HG03442 (cell line): ENCODE measurements around the gene SHISA7.
A peak's percentile ranks its signal among the peaks of the same experiment; 100 is the strongest.

Experiments
- ATAC-seq: cut with Tn5 transposase; IDR thresholded peaks from one replicate; pipeline ENCODE4 v1.9.1; 2021; ENCODE audit warnings: mild to moderate bottlenecking, moderate library complexity; ENCODE audit not compliant: unreplicated experiment

The SHISA7 gene

DNA sequence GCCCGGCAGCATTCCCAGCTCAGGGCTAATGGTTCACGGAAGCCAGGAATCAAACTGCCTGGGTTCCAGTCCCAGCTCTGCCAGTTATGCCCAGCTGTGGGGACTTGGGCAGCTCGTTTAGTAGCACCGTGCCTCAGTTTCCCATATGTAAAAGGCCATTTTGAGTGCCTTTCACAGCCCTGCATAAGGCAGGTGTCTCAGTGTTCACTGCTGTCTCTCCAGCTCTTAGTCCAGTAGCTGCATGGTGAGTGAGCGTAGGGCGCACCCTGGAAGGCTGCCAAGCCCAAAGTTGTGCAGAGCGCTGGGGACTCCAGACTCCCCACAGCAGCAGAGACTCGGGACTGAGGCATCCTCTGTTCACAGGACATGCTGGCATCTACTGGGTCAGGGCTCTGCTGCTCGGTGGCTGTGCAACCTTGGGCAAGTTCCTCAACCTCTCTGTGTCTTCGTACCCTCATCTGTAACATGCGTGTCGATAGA, 51.9 kb downstream of the SHISA7 start:
- no peak for ATAC-seq

DNA sequence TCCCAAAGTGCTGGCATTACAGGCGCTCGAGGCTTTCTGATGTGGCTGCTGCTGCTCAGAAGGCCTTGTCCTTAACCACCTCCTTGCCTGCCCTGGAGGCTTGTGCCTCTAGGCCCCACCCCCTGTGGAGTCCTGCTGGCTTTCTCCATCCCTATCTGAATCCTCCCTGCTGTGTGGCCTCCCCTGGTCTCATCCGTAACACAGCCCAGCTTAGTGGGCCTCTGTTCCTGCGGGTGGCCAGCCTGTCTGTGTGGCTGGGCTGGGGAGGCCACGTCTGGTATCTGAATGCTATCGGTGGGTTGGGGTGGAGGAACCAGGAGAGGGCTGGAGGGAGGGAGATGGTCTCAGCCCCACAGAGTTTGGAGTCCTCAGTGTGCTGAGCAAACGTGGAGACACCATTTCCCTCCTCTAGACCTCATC, 52.6 kb downstream of the SHISA7 start:
- ATAC-seq: no peak

DNA sequence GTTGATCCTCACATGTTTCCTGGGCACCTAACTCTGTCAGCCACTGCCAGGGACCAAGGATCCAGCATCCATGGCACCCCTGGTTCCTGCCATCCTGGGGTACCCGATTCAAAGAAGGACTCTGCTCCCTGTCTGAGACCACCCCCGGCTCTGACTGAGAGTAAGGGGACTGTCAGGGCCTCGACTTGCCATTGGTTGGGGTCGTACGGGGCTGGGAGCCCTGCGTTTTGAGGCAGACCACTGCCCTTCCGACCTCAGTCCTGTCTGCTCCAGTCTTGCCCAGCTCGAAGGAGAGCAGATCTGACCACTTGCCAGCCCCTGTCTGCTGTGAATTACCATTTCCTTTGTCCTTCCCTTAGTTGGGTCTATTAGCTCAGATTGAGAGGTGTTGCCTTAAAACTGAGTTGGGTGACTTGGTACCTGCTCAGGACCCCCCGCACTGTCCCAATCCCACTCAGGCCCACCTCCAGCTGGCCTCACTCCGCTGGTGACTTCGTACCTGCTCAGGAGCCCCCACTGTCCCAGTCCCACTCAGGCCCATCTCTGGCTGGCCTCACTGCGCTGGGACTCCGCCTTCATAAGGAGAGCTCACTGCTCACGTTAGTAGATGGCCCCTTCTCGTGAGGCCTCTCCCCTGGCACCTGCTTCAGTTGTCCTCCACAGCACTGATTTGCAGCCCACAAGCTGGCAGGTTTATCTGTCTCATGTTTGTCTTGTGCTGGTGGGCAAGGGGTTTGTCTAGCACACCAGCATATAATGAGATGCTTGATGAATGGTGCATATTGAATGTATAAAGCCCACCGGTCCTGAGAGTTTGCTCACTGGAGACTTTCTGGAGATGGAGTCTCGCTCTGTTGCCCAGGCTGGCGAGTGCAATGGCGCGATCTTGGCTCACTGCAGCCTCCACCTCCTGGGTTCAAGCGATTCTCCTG, 53.4 kb downstream of the SHISA7 start:
- no peak for ATAC-seq

DNA sequence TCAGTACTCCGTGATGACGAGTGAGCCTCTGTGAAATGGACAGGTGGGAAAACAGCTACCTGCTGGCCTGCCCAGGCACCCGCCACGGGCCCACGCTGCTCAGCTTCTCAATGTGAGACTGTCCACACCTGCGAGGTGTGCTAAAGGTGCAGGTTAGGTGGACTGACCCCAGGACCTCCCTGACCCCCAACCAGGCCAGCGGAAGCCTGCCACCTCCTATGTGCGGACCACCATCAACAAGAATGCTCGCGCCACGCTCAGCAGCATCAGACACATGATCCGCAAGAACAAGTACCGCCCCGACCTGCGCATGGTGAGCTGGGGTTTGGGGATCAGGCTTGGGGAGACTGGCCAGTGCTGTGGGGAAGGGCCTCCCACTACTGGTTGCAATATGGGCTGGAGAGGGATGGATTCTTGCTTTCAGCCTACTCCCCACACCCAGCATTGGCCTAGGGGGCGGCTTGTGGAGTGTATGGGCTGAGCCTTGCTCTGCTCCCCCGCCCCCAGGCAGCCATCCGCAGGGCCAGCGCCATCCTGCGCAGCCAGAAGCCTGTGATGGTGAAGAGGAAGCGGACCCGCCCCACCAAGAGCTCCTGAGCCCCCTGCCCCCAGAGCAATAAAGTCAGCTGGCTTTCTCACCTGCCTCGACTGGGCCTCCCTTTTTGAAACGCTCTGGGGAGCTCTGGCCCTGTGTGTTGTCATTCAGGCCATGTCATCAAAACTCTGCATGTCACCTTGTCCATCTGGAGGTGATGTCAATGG, 55.2 kb downstream of the SHISA7 start:
- no peak for ATAC-seq

DNA sequence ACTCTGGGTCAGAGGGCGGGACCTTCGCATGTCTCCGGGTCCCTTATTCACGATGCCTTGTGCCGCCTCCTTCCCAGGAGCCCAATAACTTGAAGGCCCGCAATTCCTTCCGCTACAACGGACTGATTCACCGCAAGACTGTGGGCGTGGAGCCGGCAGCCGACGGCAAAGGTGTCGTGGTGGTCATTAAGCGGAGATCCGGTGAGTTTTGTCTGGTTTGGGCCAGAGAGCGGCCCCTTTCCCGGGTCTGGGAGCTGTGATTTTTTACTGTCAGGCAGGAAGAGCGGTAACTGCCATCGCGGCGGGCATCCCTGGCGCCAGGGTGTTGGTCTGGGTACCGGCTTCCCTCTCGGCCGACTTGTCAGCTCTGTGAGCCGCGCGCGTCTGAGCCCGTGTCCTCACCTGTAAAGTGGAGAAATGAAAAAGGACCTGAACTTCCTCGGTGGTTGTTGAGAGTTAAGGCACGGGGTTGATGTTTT, 56.6 kb downstream of the SHISA7 start:
- ATAC-seq: no peak

DNA sequence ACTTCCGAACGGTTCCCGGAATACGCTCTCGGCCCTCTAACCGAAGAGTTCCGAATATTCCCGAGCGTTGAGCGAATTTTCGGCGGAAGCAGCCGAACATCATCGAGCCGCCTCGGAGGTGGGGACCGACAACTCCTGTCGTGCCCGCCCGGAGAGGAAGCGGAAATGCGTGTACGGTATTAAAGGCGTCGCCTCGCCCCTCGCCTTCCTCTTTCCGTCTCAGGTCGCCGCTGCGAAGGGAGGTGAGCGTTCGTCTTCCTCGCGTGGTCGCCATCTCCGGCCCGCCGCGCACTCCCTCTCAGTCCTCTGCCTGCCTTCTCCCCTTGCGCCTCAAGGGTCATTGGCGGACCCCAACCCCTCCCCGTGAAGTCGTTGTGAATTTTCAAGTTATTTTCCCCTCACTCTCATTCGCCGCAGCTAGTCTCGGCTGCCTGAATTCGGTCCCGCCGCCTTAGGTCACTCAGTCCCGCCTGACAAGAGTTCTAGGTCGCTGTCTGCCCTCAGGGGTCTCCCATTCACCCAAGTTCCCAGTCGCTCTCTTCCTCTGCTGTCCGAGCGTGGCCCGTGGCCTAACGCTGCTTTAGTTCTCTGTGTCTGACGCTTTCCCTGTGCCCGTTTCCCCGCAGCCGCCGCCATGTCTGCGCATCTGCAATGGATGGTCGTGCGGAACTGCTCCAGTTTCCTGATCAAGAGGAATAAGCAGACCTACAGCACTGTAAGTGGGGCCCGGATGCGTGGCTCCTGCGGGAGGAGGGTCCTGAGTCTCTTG, 57.2 kb downstream of the SHISA7 start, which contains the start of gene RPL28:
Gene RPL28 (plus strand): TSS at position 209 of the 769 bp plus-strand sequence. CDS start 426 bp downstream, at position 635.
- peak; percentile 64 for ATAC-seq

DNA sequence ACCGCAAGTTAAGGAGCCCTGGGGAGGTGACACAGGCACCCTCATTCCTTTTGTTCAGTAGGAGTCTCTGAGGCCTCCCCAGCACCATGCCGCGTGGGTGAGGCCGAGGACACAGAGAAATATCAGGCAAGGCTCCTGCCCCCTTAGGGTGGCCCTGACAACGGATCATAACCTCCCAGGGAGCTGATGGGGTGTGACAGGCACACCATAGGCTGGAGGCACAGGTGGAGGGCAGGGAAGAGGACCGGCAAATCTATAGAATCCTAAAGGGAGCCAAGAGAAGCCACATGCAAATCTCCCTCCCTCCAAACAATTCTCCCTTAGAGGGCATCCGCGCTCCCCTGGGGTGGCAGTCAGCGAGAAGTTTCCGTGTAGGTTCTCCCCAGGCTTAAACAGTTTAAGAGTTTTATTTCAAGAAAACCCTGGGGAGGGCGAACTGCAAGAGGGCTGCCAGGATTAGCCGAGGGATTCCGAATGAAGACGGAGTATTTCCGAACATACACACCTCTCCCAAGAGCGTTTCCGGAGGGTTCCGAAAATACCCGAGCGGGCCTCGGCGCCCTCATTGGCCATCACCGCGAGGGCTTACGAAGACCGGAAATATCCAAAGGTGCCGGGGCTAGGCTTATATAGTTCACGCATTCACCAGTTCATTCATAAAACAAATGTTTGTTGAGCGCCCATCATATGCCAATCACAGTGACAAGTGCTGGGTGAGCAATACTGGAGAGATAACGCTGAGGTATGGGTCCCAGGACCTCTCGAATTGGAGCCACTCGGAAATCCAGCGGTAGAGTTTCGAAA, 58.0 kb downstream of the SHISA7 start:
- ATAC-seq: peak; percentile 48

DNA sequence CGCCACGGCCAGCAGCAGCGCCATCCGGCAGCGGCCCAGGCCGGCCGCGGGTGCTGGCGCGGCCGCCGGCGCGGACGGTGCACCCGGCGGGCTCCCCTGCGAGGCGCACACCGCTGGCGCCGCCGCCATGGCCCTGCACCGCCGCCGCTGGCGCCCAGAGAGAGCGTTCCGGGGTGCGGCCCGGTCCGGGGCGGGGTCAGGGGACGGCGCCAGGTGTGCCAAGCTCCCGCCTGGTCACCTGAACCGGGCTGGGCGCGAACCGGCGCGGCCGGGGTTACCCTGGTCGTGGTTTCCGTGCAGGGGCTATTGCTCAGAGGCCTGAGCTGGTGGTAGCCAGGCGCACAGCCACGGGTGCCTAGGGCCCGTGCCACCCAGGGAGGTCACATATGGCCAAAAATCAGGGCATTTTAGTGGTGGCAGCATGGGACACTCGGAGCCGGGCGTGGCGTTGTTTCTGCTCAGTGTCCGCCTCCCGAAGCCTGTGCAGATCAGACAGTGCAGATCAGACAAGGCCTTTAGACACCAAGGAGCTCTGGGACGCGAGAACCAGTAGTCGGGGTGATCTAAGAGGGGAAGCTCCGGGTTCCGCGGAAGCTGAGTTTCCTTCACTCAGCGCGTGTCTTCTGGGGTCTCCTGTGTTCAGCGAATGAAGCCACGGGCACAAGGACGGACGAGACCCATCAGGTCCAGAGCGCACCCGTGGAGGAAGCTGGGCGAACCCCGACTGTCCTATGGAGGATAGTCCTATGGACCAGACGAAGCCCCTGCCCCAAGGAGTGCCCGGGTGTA, 58.8 kb downstream of the SHISA7 start, which contains the start of gene TMEM238:
Gene TMEM238 (minus strand): TSS at position 162 of the 789 bp plus-strand sequence. CDS start 33 bp downstream, at position 129.
- no peak for ATAC-seq

DNA sequence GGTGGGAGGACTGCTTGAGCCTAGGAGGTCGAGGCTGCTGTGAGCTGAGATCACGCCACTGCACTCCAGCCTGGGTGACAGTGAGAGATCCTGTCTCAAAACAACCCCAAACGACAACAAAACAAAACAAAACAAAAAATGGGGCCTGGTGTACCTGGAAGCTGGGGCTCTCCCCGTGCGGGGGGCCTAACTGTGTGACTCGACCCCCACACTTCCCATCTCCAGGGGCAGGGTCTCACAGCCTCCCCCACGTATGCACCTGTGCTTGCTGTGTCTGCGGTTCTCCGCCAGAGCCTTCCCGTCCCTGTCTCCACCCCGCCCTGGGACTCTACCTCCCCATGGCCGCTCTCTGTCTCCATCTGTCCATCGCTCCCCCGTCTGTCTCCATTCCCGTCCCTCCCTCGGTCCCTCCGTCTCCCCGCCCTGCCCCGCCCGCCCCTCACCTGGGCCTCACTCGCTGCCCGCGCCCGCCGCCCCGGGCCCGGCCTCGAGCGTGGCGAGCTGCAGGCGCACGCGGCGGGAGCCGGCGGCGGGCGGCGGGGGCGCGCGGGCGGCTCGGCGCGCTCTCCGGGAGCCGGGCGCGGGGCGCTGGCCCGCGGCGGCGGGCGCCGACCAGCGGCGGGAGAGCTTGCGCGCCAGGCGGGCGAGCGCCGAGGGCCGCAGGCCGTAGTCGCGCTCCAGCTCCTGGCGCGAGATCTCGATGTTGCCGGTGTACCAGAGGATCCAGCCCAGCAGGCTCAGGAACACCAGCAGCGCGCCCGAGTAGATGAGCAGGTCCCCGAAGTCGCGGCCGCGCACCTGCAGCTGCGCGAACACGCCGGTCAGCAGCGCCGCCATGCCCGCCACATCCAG, 59.6 kb downstream of the SHISA7 start:
- ATAC-seq: no peak

DNA sequence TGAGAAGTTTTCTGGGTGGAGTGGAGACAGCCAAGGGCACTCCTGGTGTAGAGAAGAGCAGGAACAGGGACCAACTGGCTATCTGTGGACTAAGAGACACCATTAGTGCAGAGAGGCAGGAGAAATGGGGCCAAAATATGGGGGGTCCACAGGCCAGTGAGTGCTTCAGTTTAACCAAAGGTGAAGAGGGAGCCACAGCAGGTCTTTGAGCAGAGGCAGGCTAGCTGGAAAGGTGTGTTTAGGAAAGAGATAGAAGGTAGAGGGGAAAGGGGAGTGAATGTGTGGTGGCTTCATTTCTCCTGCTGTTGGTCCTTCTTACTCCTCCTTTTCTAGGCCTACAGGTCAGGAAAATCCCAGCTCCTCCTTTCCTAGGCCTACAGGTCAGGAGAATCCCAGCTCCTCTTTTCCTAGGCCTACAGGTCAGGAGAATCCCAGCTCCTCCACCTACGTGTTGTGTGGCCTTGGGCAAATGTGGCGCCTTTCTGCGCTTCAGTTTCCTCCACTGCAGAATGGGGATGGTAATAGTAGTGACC, 60.5 kb downstream of the SHISA7 start:
- no peak for ATAC-seq

DNA sequence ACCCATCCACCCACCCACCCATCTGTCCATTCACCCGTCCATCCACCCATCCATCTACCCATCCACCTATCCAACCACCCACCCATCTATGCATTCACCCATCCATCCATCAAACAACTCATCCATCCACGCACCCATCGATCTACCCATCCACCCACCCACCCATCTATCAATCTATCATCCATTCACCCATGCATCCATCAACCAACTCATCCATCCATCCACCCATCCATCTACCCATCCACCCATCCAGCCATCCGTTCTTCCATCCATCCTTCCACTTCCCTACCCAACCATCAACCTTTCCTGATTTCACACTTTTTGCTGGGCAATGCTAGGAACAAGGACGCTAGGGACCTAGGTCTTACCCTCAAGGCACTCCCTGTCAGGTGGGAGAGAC, 61.1 kb downstream of the SHISA7 start:
- ATAC-seq: no peak

DNA sequence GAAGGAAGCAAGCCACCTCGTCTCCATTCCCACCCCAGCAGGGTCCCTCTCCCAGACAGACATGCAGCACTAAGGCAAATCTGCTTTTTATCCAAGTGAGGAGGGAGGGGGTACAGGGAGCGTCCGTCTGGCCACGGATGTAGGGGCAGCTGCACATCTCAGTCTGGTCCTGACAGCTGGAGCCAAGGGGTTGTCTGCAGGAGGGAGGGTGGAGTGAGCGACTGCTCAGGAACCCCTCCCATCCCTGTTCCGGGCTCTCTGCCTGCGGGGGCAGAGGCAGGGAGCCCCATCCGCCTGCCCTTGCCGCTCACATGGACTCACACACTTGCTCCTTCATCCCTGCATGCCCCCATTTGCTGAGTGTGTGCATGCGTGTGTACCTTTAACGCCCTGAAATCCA, 63.9 kb downstream of the SHISA7 start:
- no peak for ATAC-seq
